ENCODE data around the gene SEMA4B. TPM values are rescaled to one million over a fixed set of nuclear protein-coding genes. Genes with fewer than 3 reads are reported as not detected.
A peak's percentile ranks its signal among the peaks of the same experiment; 100 is the strongest.

Gene SEMA4B
- total and polyA plus RNA-seq, 2 of the 8 experiments (the other 6 are each of a cell fraction or from before 2014, with no cell fraction given) = 42.7 to 43.0 TPM

DNA sequence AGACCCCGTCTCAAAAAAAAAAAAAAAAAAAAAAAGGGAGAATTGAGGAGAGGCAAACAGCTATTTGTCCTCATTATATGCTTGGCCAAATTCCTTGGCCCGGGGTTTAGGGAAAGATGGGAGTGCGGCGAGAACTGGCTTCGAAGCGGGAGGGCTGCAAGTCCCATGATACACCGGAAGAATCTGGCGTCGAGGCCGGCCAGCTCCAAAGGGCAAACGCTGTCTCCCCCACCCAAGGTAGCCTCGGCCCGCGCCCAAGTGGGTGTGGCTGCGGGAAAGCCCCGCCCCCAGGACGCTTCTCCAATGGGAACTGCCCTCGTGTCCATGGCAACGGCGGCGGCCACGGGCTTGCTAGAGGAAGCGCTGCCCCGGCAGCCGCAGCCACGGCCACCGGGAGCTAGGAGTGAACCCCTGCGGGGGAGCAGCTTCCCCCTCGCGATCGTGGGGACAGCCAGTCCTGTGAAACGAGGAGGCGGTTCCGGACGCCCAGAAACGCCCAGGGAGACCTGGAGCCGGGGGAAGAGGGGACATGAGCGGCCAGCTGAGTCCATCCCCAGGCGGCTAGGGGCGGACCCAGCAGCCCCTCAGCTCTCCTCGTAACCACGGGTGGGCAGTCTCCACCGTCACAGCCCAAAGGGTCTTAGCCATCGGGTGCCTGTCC lies 48.2 kb downstream of the SEMA4B start, which contains the start of gene TTLL13 (continued):
- TF ChIP-seq ASH2L (IDR thresholded peaks at IDR 0.05; ENCODE audit: low read length) (peak; percentile 64), TBP (IDR thresholded peaks at IDR 0.05; ENCODE audit: low read depth, low read length) (no peak), POLR2A (IDR thresholded peaks at IDR 0.05; ENCODE audit: control extremely low read depth in 1 of 2, low read depth in 2 of 2, low read length in 2 of 2) (no peak), SRF (IDR thresholded peaks at IDR 0.05; ENCODE audit: low read depth, low read length) (no peak), NRF1 (IDR thresholded peaks at IDR 0.05; ENCODE audit: low read depth, low read length) (no peak), RXRA (IDR thresholded peaks at IDR 0.05; ENCODE audit: insufficient read depth, low read depth, low read length) (no peak), ZNF274 (IDR thresholded peaks at IDR 0.05; ENCODE audit: borderline replicate concordance, extremely low read depth, low read length) (no peak)
- TF ChIP-seq, protein P1, sequence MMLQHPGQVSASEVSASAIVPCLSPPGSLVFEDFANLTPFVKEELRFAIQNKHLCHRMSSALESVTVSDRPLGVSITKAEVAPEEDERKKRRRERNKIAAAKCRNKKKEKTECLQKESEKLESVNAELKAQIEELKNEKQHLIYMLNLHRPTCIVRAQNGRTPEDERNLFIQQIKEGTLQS (IDR thresholded peaks at IDR 0.05; ENCODE audit: insufficient read depth, low read depth, low read length) = no peak
- TF ChIP-seq, protein P2, sequence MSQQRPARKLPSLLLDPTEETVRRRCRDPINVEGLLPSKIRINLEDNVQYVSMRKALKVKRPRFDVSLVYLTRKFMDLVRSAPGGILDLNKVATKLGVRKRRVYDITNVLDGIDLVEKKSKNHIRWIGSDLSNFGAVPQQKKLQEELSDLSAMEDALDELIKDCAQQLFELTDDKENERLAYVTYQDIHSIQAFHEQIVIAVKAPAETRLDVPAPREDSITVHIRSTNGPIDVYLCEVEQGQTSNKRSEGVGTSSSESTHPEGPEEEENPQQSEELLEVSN (IDR thresholded peaks at IDR 0.05) = peak; percentile 68
- TF ChIP-seq, protein P3, sequence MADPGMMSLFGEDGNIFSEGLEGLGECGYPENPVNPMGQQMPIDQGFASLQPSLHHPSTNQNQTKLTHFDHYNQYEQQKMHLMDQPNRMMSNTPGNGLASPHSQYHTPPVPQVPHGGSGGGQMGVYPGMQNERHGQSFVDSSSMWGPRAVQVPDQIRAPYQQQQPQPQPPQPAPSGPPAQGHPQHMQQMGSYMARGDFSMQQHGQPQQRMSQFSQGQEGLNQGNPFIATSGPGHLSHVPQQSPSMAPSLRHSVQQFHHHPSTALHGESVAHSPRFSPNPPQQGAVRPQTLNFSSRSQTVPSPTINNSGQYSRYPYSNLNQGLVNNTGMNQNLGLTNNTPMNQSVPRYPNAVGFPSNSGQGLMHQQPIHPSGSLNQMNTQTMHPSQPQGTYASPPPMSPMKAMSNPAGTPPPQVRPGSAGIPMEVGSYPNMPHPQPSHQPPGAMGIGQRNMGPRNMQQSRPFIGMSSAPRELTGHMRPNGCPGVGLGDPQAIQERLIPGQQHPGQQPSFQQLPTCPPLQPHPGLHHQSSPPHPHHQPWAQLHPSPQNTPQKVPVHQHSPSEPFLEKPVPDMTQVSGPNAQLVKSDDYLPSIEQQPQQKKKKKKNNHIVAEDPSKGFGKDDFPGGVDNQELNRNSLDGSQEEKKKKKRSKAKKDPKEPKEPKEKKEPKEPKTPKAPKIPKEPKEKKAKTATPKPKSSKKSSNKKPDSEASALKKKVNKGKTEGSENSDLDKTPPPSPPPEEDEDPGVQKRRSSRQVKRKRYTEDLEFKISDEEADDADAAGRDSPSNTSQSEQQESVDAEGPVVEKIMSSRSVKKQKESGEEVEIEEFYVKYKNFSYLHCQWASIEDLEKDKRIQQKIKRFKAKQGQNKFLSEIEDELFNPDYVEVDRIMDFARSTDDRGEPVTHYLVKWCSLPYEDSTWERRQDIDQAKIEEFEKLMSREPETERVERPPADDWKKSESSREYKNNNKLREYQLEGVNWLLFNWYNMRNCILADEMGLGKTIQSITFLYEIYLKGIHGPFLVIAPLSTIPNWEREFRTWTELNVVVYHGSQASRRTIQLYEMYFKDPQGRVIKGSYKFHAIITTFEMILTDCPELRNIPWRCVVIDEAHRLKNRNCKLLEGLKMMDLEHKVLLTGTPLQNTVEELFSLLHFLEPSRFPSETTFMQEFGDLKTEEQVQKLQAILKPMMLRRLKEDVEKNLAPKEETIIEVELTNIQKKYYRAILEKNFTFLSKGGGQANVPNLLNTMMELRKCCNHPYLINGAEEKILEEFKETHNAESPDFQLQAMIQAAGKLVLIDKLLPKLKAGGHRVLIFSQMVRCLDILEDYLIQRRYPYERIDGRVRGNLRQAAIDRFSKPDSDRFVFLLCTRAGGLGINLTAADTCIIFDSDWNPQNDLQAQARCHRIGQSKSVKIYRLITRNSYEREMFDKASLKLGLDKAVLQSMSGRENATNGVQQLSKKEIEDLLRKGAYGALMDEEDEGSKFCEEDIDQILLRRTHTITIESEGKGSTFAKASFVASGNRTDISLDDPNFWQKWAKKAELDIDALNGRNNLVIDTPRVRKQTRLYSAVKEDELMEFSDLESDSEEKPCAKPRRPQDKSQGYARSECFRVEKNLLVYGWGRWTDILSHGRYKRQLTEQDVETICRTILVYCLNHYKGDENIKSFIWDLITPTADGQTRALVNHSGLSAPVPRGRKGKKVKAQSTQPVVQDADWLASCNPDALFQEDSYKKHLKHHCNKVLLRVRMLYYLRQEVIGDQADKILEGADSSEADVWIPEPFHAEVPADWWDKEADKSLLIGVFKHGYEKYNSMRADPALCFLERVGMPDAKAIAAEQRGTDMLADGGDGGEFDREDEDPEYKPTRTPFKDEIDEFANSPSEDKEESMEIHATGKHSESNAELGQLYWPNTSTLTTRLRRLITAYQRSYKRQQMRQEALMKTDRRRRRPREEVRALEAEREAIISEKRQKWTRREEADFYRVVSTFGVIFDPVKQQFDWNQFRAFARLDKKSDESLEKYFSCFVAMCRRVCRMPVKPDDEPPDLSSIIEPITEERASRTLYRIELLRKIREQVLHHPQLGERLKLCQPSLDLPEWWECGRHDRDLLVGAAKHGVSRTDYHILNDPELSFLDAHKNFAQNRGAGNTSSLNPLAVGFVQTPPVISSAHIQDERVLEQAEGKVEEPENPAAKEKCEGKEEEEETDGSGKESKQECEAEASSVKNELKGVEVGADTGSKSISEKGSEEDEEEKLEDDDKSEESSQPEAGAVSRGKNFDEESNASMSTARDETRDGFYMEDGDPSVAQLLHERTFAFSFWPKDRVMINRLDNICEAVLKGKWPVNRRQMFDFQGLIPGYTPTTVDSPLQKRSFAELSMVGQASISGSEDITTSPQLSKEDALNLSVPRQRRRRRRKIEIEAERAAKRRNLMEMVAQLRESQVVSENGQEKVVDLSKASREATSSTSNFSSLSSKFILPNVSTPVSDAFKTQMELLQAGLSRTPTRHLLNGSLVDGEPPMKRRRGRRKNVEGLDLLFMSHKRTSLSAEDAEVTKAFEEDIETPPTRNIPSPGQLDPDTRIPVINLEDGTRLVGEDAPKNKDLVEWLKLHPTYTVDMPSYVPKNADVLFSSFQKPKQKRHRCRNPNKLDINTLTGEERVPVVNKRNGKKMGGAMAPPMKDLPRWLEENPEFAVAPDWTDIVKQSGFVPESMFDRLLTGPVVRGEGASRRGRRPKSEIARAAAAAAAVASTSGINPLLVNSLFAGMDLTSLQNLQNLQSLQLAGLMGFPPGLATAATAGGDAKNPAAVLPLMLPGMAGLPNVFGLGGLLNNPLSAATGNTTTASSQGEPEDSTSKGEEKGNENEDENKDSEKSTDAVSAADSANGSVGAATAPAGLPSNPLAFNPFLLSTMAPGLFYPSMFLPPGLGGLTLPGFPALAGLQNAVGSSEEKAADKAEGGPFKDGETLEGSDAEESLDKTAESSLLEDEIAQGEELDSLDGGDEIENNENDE (IDR thresholded peaks at IDR 0.05; ENCODE audit: insufficient replicate concordance, low read length) = no peak
